Gastrocnemius medialis (tissue), 4 donors: ENCODE results near the gene FAAP20.

Source experiments
- POLR2A ChIP-seq, 2 donors: fragments of 450-650 bp; IDR thresholded peaks; one replicate each; pipeline ENCODE4 v1.6.1; 2017; ENCODE audit warnings: antibody characterized with exemption in 2 of 2, mild to moderate bottlenecking in 2 of 2, moderate library complexity in 2 of 2
- TF ChIP-seq, protein P1 (sequence below), 5 experiments: fragments of 450-650 bp in 3 of 5; fragments of 200-600 bp in 2 of 5; sonication (generic) in 2 of 5; IDR thresholded peaks in 4 of 5; conservative IDR thresholded peaks in 1 of 5; 1 replicate in 4 of 5; 2 replicates in 1 of 5; pipeline ENCODE4 v1.5.1; 2016 to 2019; ENCODE audit warnings: antibody characterized with exemption in 5 of 5, mild to moderate bottlenecking in 3 of 5, moderate library complexity in 3 of 5

DNA sequence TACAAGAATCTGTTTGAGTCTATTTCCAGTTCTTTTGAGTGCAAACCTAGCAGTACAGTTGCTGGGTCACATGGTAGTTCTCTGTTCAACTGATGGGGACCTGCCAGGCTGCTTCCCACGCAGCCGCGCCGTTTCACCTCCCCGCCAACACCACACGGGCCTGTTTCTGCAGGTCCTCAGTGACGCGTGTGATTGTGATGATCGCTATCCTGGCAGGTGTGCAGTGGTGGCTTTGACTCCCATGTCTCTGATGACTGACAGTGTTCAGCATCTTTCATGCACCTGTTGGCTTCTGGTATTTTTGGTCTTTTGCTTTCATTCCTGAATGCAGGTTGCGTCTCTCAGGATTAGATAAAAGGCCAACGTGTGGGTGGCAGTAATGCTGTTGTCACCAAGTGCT lies 41.6 kb downstream of the FAAP20 start:
- TF ChIP-seq, protein P1, sequence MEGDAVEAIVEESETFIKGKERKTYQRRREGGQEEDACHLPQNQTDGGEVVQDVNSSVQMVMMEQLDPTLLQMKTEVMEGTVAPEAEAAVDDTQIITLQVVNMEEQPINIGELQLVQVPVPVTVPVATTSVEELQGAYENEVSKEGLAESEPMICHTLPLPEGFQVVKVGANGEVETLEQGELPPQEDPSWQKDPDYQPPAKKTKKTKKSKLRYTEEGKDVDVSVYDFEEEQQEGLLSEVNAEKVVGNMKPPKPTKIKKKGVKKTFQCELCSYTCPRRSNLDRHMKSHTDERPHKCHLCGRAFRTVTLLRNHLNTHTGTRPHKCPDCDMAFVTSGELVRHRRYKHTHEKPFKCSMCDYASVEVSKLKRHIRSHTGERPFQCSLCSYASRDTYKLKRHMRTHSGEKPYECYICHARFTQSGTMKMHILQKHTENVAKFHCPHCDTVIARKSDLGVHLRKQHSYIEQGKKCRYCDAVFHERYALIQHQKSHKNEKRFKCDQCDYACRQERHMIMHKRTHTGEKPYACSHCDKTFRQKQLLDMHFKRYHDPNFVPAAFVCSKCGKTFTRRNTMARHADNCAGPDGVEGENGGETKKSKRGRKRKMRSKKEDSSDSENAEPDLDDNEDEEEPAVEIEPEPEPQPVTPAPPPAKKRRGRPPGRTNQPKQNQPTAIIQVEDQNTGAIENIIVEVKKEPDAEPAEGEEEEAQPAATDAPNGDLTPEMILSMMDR (IDR thresholded peaks at IDR 0.05 in 4 of 5, conservative IDR thresholded peaks at IDR 0.05 in 1 of 5), result no peak
- TF ChIP-seq POLR2A (IDR thresholded peaks at IDR 0.05), result no peak
